Epithelial cell of proximal tubule (primary cell): ENCODE data around the gene FAM83G. TPM values are rescaled to one million over a fixed set of nuclear protein-coding genes. Genes with fewer than 3 reads are reported as not detected.

Experiments
- DNase-seq: peaks from one replicate; pipeline ENCODE4 v3.0.0-alpha.2; 2011; ENCODE audit warnings: low read depth
- H3K4me3 ChIP-seq: 2 replicates; pipeline ENCODE4 v1.5.1; 2011; ENCODE audit warnings: low read depth, mild to moderate bottlenecking, low read length
- total RNA-seq: library from RNA; depleted of rRNA; stranded (reverse); fragments of >200 nt; gene quantifications from 2 replicates; pipeline ENCODE4 v1.2.3, GENCODE V29; 2015
- TF ChIP-seq, protein P1 (sequence below): conservative IDR thresholded peaks from 2 replicates; pipeline ENCODE4 v1.5.1; 2012; ENCODE audit warnings: low read depth, mild to moderate bottlenecking, low read length

Gene FAM83G
- total RNA-seq, 1 donor from 2014 or later, result 19.3 TPM

DNA sequence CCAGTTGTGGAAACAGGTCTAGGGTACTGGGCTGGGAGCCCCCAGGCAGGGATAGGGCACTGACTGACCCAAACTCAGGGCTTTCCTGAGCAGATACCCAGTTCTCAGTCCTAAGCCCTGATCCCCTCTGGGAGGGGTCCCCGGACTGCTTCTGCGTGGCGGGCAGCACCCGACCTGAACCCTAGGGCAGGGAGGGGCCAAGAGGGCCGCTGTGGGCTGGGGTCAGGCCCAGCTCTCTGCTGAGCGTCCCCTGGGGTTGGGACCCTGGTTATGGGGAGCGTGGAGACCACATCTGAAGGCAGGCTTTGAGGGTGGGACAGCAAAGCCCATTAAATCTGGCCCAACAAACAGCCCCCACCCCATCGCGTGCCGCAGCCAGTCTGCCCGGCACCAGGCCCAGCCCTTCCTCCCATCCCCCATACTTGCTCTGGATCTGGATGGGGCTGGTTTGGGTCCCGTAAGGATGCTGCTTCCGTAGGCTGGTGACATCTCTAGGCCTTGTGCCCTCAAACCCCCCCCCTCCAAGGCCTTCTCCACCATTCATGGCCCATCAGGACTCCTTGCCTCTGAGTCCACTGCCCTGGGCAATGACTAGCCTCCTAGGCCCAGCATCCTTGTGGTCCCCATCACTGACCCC lies 691 bp upstream of the FAM83G start:
- TF ChIP-seq, protein P1, sequence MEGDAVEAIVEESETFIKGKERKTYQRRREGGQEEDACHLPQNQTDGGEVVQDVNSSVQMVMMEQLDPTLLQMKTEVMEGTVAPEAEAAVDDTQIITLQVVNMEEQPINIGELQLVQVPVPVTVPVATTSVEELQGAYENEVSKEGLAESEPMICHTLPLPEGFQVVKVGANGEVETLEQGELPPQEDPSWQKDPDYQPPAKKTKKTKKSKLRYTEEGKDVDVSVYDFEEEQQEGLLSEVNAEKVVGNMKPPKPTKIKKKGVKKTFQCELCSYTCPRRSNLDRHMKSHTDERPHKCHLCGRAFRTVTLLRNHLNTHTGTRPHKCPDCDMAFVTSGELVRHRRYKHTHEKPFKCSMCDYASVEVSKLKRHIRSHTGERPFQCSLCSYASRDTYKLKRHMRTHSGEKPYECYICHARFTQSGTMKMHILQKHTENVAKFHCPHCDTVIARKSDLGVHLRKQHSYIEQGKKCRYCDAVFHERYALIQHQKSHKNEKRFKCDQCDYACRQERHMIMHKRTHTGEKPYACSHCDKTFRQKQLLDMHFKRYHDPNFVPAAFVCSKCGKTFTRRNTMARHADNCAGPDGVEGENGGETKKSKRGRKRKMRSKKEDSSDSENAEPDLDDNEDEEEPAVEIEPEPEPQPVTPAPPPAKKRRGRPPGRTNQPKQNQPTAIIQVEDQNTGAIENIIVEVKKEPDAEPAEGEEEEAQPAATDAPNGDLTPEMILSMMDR, result no peak
- peak overlapping the region; percentile 42 for H3K4me3 ChIP-seq
- no peak for DNase-seq

DNA sequence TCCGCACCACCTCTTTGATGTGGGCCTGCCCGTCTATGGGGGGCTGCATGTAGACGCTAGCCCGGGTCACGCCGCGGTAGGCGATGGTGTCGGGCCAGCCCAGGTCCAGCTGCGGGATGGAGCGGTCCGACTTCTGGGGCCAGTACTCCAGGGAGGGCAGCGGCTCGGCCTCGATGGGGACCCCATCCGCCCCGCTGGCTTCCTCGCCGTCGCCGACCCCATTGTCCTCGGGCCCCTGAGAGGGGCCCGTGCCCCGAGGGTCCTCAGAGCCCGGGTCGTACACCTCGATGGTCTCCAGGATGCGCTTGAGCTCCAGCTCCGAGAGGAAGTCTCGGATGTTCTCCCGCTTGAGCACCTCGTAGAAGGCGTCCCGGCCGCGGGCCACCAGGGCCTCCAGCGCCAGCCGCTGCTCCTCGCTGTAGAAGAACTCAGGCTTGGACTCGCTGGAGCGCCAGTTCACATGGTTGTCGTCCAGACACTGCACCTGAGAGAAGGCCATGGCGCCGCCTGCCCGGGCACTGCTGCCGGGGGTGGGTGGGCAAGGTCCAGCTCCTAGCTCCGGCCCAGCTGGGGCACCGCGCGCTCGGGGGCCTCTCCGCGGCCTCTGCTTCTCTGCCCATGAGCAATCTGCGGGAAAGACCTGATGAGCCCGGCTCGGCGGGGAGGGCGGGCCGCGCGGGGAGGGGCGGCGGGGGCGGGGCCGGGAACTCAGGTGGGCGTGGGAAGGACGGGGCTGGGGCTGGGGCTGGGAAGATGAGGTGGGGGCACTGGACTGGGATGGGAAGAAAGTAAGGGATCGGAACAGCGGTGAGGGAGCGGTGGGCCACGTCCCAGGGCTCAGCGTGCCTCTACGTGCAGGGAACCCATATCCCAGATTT lies 782 bp downstream of the FAM83G start:
- no peak for DNase-seq

DNA sequence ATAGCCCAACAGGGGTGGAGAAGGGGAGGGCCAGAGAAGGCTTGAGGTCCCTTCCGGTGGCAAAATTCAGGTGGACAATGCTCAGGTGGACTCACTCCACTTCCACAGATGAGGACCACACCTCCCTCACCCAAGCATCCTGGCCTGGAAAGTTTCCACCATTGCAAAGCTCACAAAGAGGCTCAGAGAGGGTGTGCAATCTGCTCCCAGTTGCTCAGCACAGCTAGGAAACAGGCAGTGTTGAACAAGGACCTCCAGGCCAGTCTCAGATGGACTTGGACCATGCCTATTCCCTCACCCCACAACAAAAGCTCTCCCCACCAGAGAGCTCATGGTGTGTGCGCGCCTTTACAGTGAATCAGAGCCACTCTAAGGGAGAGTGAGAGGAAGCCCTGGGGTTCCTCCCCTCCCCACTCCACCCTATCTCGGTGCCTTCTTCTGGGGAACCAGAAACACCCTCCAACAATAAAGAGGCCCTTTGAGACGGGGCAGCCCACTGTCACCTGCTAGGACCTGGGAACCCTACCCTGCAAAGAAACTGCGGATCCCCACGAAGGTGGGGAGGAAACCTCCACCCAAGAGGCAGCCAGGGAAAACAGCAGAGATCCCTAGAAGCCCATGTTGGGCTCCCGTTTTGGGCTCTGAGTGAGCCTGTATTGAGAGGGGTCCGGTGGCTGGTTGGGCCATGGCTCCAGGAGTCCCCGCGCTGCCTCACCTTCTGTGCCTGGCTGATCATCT lies 1.6 kb downstream of the FAM83G start:
- TF ChIP-seq, protein P1, result no peak
- DNase-seq, result no peak
- peak overlapping the region; percentile 63 for H3K4me3 ChIP-seq

More for the DNA sequence above, 782 bp downstream of the FAM83G start:
- H3K4me3 ChIP-seq, result peak overlapping the region; percentile 63
- TF ChIP-seq, protein P1, result no peak

DNA sequence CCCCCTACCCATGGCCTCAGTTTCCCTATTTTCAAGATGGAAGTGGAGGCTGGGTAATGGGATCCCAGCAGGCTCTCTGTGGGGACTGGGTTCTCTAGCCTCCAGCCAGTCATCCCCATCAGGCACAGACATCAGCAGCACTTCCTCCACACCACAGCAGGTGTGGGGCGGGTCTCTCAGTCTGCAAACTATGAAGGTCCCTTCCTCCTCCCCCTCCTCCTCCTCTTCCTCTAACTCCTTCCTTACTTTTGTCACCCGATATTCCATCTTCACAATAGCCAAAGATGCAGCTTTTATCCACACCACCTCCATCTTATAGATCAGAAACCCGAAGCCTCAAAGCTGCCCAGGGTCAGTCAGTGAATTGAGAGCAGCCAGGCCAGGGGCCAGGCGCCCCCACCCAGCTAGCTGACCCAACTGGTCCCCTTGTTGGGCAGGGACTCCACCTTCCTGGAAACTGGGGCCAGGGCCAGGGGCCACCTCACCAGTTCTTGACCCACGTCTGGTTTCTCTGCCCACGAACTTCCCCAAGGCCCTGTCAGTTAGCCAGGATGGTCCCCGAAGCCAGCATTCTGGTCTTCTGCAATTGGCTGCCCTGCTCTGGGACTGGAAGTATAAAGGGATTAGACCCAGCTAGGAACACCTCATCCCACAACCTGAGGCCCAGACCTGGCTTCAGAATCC lies 2.5 kb downstream of the FAM83G start:
- TF ChIP-seq, protein P1, result no peak
- H3K4me3 ChIP-seq, result no peak overlapping the region
- no peak for DNase-seq

DNA sequence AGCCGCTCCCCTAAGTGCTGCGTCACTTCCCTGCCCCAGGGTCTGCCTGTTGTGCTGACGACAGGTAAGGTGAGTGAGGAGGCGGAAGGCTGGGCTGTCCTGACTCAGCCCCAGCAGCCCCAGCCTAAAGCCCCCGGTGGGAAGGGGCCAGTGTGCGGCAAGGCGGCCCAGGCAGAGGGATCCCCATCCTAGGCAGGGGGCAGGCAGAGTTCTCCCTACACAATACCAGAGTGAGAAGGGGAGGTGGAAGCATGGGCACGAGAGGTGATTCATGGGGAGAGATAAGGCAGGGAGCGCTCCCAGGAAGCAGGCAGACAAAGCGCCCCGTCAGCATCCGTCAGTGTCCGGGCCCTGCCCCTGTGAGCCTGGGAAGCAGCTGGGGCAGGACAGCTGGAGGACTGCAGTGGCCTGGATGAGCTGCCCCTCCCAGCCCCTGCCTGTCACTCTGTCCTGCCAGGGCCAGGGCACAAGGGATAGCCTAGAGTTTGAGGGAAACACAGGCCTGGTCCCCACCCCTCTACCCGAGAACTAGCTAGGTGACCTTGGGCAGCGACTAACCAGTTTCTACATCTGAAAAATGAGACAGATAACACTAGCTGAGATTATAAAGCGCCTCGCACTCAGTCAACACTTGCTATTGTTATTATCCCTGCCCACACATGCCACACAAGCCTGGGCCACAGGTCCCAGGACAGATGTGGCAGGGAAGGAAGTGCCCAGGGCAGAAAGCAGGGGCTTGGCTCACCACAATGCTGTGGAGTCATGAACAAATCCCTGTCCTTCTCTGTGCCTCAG lies 3.8 kb downstream of the FAM83G start:
- no peak for DNase-seq
- TF ChIP-seq, protein P1, result no peak
- no peak overlapping the region for H3K4me3 ChIP-seq

DNA sequence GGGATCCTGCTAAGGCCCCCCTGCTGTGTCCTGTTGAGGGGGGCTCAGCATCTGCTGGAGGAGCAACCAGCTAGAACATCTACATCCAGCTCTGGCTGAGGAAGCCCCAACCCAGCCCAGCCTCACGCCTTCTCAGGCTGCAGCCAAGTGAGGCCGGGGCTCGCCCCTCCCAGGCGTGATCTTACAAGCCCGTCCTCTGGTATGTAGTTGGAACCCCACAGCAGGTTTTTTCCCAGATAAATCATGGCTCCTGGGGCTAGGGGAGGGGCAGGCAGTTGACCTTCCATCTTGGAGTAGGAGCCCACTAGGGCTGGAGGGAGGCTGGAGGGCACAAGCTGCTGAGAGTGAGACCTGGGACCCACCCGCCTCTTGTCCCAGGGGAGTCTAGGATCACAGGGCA lies 4.7 kb downstream of the FAM83G start:
- no peak overlapping the region for H3K4me3 ChIP-seq
- TF ChIP-seq, protein P1, result no peak
- DNase-seq, result no peak
